NCI-H526 treated with DMSO at 0.1 percent for 48 hours (cell line): ENCODE data around the gene MT1G.

Experiments used
- DNase-seq: peaks from one replicate; lab custom pipeline; 2025; lab: John Stamatoyannopoulos, UW

The MT1G gene

DNA sequence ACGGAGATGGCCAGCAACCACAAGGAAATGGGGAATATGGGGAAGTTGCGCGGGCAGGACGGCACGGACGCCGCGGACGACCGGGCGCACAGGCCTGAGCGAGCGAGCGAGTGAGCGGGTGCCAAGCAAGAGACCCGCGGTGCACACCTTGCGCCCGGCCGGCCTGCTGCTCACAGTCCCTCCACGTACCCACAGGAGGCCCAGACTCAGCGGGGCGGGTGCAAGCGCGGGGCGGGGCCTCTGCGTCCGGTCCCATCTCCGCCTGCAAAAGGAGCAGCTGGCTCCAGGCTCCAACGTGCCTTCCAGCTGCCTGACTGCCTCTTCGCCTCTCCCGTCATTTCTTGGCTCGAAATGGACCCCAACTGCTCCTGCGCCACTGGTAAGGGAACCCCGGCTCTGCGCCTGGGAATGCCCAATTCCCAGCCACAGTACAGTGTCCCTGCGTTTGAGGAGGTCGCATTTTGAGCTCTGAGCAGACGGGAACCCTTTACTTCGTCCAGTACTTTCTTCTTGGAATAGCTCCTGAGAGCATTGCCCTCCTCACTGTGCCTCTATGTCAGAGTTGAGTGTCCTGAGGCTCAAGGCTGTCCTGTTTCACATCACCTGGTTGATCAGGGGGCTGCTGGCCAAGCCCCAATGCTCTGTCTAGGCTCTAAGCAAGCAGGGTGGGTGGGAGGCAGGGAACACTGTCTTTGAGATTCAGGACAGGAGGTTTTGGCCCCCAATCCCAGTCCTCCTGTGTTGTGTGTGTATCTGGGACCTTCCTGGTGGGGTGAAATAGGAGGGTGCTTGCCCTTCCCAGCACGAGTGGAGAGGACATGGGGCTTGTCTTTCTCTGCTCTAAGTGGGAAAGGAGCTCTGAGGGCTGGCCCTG, 50.4 kb downstream of the MT1G start:
- DNase-seq: no peak
